GM23338 (cell line): ENCODE results near the gene PLN. TPM values are rescaled to one million over a fixed set of nuclear protein-coding genes. Genes with fewer than 3 reads are reported as not detected.

ENCODE experiments used
- ATAC-seq: fragments of 200-7000 bp; cut with Tn5 transposase; 3 replicates; pipeline ENCODE4 v1.9.1; 2020
- DNase-seq: peaks from one replicate; pipeline ENCODE4 v3.0.0-alpha.2; 2015; ENCODE audit warnings: low spot score
- H2AFZ ChIP-seq: fragments of 200-600 bp; sonication (generic); 2 replicates; pipeline ENCODE4 v1.8.0; 2016; ENCODE audit warnings: antibody characterized with exemption, mild to moderate bottlenecking, moderate library complexity
- H3F3A ChIP-seq: fragments of 200-600 bp; sonication (generic); replicated peaks from 2 replicates; pipeline ENCODE4 v1.8.0; 2017; ENCODE audit warnings: antibody characterized with exemption, mixed run types, low read depth
- H3K27ac ChIP-seq: fragments of 200-600 bp; sonication (generic); 2 replicates; pipeline ENCODE4 v1.6.1; 2016; ENCODE audit warnings: low read depth
- H3K27me3 ChIP-seq: fragments of 200-600 bp; sonication (generic); 2 replicates; pipeline ENCODE4 v1.8.0; 2016; ENCODE audit warnings: mild to moderate bottlenecking, mixed run types, moderate library complexity; ENCODE audit not compliant: insufficient read depth
- H3K36me3 ChIP-seq: fragments of 200-600 bp; sonication (generic); 2 replicates; pipeline ENCODE4 v1.8.0; 2016; ENCODE audit warnings: mild to moderate bottlenecking; ENCODE audit not compliant: insufficient read depth
- H3K4me1 ChIP-seq: fragments of 200-600 bp; sonication (generic); 2 replicates; pipeline ENCODE4 v1.8.0; 2016; ENCODE audit warnings: mild to moderate bottlenecking, moderate library complexity; ENCODE audit not compliant: insufficient read depth
- H3K4me2 ChIP-seq: fragments of 200-600 bp; sonication (generic); 2 replicates; pipeline ENCODE4 v1.7.1; 2017; ENCODE audit warnings: mixed run types
- H3K4me3 ChIP-seq: fragments of 200-600 bp; sonication (generic); 2 replicates; pipeline ENCODE4 v1.6.1; 2016; ENCODE audit warnings: mixed run types
- H3K79me2 ChIP-seq: fragments of 200-600 bp; sonication (generic); replicated peaks from 2 replicates; pipeline ENCODE4 v1.8.0; 2017; ENCODE audit warnings: mild to moderate bottlenecking; ENCODE audit not compliant: insufficient read depth
- H3K9me2 ChIP-seq: fragments of 200-600 bp; sonication (generic); 2 replicates; pipeline ENCODE4 v1.8.0; 2017; ENCODE audit not compliant: insufficient read depth
- H4K20me1 ChIP-seq: fragments of 200-600 bp; sonication (generic); replicated peaks from 2 replicates; pipeline ENCODE4 v1.8.0; 2017; ENCODE audit warnings: mild to moderate bottlenecking; ENCODE audit not compliant: insufficient read depth
- H3K27ac Mint-ChIP-seq: 2 replicates; pipeline ENCODE4 v1.8.0; 2020; ENCODE audit warnings: inconsistent platforms, mild to moderate bottlenecking, moderate library complexity, mixed read lengths
- H3K27me3 Mint-ChIP-seq: 3 replicates; pipeline ENCODE4 v1.8.0; 2022; ENCODE audit warnings: low read depth, mild to moderate bottlenecking, moderate library complexity, mixed read lengths, inconsistent platforms; ENCODE audit not compliant: insufficient read depth, poor library complexity
- H3K36me3 Mint-ChIP-seq: 3 replicates; pipeline ENCODE4 v1.8.0; 2021; ENCODE audit warnings: low read depth, mild to moderate bottlenecking, inconsistent platforms, moderate library complexity, mixed read lengths
- H3K4me1 Mint-ChIP-seq: 3 replicates; pipeline ENCODE4 v1.8.0; 2020; ENCODE audit warnings: mild to moderate bottlenecking, inconsistent platforms, mixed read lengths
- H3K4me3 Mint-ChIP-seq: 3 replicates; pipeline ENCODE4 v1.8.0; 2021; ENCODE audit warnings: moderate library complexity, mild to moderate bottlenecking, inconsistent platforms, mixed read lengths
- H3K9me3 Mint-ChIP-seq: 3 replicates; pipeline ENCODE4 v1.8.0; 2020; ENCODE audit warnings: moderate library complexity, mild to moderate bottlenecking, inconsistent platforms, mixed read lengths
- CREB1 ChIP-seq: fragments of 250-450 bp; sonication (Bioruptor Pico); IDR thresholded peaks from 2 replicates; pipeline ENCODE4 v1.5.0; 2020; ENCODE audit warnings: low read depth, mild to moderate bottlenecking, moderate library complexity
- ETS1 ChIP-seq: IDR thresholded peaks from 2 replicates; pipeline ENCODE4 v1.6.1; 2016; ENCODE audit warnings: antibody characterized with exemption
- EZH2 ChIP-seq: fragments of 200-600 bp; sonication (generic); IDR thresholded peaks from one replicate; pipeline ENCODE4 v1.8.0; 2017; ENCODE audit warnings: antibody characterized with exemption, mild to moderate bottlenecking, low read depth; ENCODE audit not compliant: unreplicated experiment
- EZH2phosphoT487 ChIP-seq: fragments of 200-600 bp; sonication (generic); IDR thresholded peaks from one replicate; pipeline ENCODE4 v1.8.1; 2018; ENCODE audit warnings: antibody characterized with exemption; ENCODE audit not compliant: unreplicated experiment
- JUNB ChIP-seq: IDR thresholded peaks from one replicate; pipeline ENCODE4 v1.6.1; 2016; ENCODE audit warnings: antibody characterized with exemption; ENCODE audit not compliant: unreplicated experiment
- NANOG ChIP-seq: IDR thresholded peaks from 2 replicates; pipeline ENCODE4 v1.6.1; 2016; ENCODE audit warnings: antibody characterized with exemption, borderline replicate concordance
- POLR2AphosphoS5 ChIP-seq: IDR thresholded peaks from 2 replicates; pipeline ENCODE4 v1.6.1; 2016; ENCODE audit warnings: antibody characterized with exemption, low read depth
- STAT1 ChIP-seq: IDR thresholded peaks from one replicate; pipeline ENCODE4 v1.6.1; 2016; ENCODE audit warnings: antibody characterized with exemption; ENCODE audit not compliant: unreplicated experiment
- ZNF114 ChIP-seq: fragments of 250-450 bp; sonication (Bioruptor Pico); IDR thresholded peaks from 2 replicates; pipeline ENCODE4 v1.5.0; 2020; ENCODE audit warnings: mild to moderate bottlenecking, moderate library complexity
- ZNF331 ChIP-seq: fragments of 250-450 bp; sonication (Bioruptor Pico); IDR thresholded peaks from 2 replicates; pipeline ENCODE4 v1.5.0; 2020; ENCODE audit warnings: low read depth, mild to moderate bottlenecking, moderate library complexity
- polyA plus RNA-seq: library from polyadenylated mRNA; unstranded; fragments of >200 nt; fragmentation: Nextera tagmentation; extraction: Ambion mirVana; gene quantifications from 2 replicates; pipeline ENCODE4 v1.2.1, GENCODE V29; 2016
- total RNA-seq: library from RNA; depleted of rRNA; stranded (reverse); fragments of >200 nt; shearing (Covaris generic); gene quantifications from 2 replicates; pipeline ENCODE4 v1.2.3, GENCODE V29; 2014
- TF ChIP-seq, protein P1 (sequence below), 2 experiments: fragments of 200-600 bp in 1 of 2; sonication (generic) in 1 of 2; conservative IDR thresholded peaks; 2 replicates each; pipeline versions ENCODE4 v1.5.1 to v1.6.1; 2016 to 2017; ENCODE audit warnings: antibody characterized with exemption in 2 of 2, low read depth in 2 of 2, mild to moderate bottlenecking in 2 of 2, moderate library complexity in 1 of 2
- TF ChIP-seq, protein P2 (sequence below): fragments of 250-450 bp; sonication (Bioruptor Pico); IDR thresholded peaks from 2 replicates; pipeline ENCODE4 v1.5.0; 2020; ENCODE audit warnings: mild to moderate bottlenecking, moderate library complexity

Gene PLN
- total and polyA plus RNA-seq, 2 experiments from 2014 or later: 0.10 TPM; not detected in 1

GRCh38 chr6:118584911-118585310 is 36.8 kb downstream of the PLN start:
- H3K79me2 ChIP-seq: no peaks in the 10 kb centered on the region
- no peak for DNase-seq
- H3K4me3 ChIP-seq: no peak overlapping the region
- no peak overlapping the region for H3K4me3 Mint-ChIP-seq
- no peak overlapping the region for H3K27ac ChIP-seq
- H3K4me2 ChIP-seq: no peak overlapping the region
- no peaks in the 10 kb centered on the region for H3K9me2 ChIP-seq
- no peaks in the 10 kb centered on the region for H3F3A ChIP-seq
- no peak overlapping the region for H2AFZ ChIP-seq
- peaks cover 3% of the 10 kb centered on the region for H3K27me3 Mint-ChIP-seq
- no peaks in the 10 kb centered on the region for H3K27me3 ChIP-seq
- 0 out of 2 replicates have a peak, but pooled peaks cover 3% of the 10 kb centered on the region for H3K36me3 ChIP-seq
- ATAC-seq: no peak
- peaks cover 11% of the 10 kb centered on the region for H3K4me1 ChIP-seq
- H4K20me1 ChIP-seq: 0 out of 2 replicates have a peak, but pooled peaks cover 4% of the 10 kb centered on the region
- no peak overlapping the region for H3K27ac Mint-ChIP-seq
- peaks cover 12% of the 10 kb centered on the region; the same call in 2 of the 3 replicates for H3K4me1 Mint-ChIP-seq
- peaks cover 9% of the 10 kb centered on the region; the same call in 2 of the 3 replicates for H3K36me3 Mint-ChIP-seq
- peaks cover 9% of the 10 kb centered on the region for H3K9me3 Mint-ChIP-seq
- TF ChIP-seq EZH2phosphoT487: no peak
- no peak for TF ChIP-seq ZNF114 (CRISPR knock-in tag)
- TF ChIP-seq CREB1 (CRISPR knock-in tag): no peak

- no peak for DNase-seq
- ATAC-seq: no peak
- TF ChIP-seq, protein P1, sequence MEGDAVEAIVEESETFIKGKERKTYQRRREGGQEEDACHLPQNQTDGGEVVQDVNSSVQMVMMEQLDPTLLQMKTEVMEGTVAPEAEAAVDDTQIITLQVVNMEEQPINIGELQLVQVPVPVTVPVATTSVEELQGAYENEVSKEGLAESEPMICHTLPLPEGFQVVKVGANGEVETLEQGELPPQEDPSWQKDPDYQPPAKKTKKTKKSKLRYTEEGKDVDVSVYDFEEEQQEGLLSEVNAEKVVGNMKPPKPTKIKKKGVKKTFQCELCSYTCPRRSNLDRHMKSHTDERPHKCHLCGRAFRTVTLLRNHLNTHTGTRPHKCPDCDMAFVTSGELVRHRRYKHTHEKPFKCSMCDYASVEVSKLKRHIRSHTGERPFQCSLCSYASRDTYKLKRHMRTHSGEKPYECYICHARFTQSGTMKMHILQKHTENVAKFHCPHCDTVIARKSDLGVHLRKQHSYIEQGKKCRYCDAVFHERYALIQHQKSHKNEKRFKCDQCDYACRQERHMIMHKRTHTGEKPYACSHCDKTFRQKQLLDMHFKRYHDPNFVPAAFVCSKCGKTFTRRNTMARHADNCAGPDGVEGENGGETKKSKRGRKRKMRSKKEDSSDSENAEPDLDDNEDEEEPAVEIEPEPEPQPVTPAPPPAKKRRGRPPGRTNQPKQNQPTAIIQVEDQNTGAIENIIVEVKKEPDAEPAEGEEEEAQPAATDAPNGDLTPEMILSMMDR (conservative IDR thresholded peaks at IDR 0.05; ENCODE audit: low read depth in 2 of 2): no peak
- no peak for TF ChIP-seq EZH2
- TF ChIP-seq ZNF114 (CRISPR knock-in tag): no peak
- TF ChIP-seq, protein P2, sequence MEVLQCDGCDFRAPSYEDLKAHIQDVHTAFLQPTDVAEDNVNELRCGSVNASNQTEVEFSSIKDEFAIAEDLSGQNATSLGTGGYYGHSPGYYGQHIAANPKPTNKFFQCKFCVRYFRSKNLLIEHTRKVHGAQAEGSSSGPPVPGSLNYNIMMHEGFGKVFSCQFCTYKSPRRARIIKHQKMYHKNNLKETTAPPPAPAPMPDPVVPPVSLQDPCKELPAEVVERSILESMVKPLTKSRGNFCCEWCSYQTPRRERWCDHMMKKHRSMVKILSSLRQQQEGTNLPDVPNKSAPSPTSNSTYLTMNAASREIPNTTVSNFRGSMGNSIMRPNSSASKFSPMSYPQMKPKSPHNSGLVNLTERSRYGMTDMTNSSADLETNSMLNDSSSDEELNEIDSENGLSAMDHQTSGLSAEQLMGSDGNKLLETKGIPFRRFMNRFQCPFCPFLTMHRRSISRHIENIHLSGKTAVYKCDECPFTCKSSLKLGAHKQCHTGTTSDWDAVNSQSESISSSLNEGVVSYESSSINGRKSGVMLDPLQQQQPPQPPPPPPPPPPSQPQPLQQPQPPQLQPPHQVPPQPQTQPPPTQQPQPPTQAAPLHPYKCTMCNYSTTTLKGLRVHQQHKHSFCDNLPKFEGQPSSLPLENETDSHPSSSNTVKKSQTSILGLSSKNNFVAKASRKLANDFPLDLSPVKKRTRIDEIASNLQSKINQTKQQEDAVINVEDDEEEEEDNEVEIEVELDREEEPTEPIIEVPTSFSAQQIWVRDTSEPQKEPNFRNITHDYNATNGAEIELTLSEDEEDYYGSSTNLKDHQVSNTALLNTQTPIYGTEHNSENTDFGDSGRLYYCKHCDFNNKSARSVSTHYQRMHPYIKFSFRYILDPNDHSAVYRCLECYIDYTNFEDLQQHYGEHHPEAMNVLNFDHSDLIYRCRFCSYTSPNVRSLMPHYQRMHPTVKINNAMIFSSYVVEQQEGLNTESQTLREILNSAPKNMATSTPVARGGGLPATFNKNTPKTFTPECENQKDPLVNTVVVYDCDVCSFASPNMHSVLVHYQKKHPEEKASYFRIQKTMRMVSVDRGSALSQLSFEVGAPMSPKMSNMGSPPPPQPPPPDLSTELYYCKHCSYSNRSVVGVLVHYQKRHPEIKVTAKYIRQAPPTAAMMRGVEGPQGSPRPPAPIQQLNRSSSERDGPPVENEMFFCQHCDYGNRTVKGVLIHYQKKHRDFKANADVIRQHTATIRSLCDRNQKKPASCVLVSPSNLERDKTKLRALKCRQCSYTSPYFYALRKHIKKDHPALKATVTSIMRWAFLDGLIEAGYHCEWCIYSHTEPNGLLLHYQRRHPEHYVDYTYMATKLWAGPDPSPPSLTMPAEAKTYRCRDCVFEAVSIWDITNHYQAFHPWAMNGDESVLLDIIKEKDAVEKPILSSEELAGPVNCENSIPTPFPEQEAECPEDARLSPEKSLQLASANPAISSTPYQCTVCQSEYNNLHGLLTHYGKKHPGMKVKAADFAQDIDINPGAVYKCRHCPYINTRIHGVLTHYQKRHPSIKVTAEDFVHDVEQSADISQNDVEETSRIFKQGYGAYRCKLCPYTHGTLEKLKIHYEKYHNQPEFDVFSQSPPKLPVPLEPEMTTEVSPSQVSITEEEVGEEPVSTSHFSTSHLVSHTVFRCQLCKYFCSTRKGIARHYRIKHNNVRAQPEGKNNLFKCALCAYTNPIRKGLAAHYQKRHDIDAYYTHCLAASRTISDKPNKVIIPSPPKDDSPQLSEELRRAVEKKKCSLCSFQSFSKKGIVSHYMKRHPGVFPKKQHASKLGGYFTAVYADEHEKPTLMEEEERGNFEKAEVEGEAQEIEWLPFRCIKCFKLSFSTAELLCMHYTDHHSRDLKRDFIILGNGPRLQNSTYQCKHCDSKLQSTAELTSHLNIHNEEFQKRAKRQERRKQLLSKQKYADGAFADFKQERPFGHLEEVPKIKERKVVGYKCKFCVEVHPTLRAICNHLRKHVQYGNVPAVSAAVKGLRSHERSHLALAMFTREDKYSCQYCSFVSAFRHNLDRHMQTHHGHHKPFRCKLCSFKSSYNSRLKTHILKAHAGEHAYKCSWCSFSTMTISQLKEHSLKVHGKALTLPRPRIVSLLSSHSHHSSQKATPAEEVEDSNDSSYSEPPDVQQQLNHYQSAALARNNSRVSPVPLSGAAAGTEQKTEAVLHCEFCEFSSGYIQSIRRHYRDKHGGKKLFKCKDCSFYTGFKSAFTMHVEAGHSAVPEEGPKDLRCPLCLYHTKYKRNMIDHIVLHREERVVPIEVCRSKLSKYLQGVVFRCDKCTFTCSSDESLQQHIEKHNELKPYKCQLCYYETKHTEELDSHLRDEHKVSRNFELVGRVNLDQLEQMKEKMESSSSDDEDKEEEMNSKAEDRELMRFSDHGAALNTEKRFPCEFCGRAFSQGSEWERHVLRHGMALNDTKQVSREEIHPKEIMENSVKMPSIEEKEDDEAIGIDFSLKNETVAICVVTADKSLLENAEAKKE: no peak
- no peak for TF ChIP-seq ZNF331 (CRISPR knock-in tag)
- no peak for TF ChIP-seq ETS1
- TF ChIP-seq EZH2phosphoT487: no peak
- no peak for TF ChIP-seq STAT1
- TF ChIP-seq POLR2AphosphoS5: no peak
- TF ChIP-seq NANOG: no peak
- no peak for TF ChIP-seq JUNB
- TF ChIP-seq CREB1 (CRISPR knock-in tag): no peak
Observed at GRCh38 chr6:118586746-118587485, 38.8 kb downstream of the PLN start.

More at GRCh38 chr6:118586746-118587485, 38.8 kb downstream of the PLN start:
- H3K9me2 ChIP-seq: no peaks in the 10 kb centered on the region
- no peak overlapping the region for H3K27ac ChIP-seq
- Mint-ChIP-seq H3K4me3 (no peak overlapping the region), H3K27me3 (peaks cover 5% of the 10 kb centered on the region), H3K4me1 (peaks cover 16% of the 10 kb centered on the region), H3K9me3 (no peaks in the 10 kb centered on the region), H3K36me3 (no peaks in the 10 kb centered on the region), H3K27ac (no peak overlapping the region)
- peaks cover 18% of the 10 kb centered on the region for H3K4me1 ChIP-seq
- no peak overlapping the region for H2AFZ ChIP-seq
- no peaks in the 10 kb centered on the region for H3K79me2 ChIP-seq
- H3K4me2 ChIP-seq: no peak overlapping the region
- no peaks in the 10 kb centered on the region for H3K36me3 ChIP-seq
- no peak overlapping the region for H3K4me3 ChIP-seq
- H3F3A ChIP-seq: no peaks in the 10 kb centered on the region
- H3K27me3 ChIP-seq: no peaks in the 10 kb centered on the region
- H4K20me1 ChIP-seq: no peaks in the 10 kb centered on the region
